Epidermal melanocyte (primary cell): Measurements from ENCODE around the gene KRTAP10-4.
"Not testable (repeated sequence)": the region's sequence is repeated elsewhere in the genome, so short reads cannot be mapped to it uniquely, and the experiment has no call there.

Experiments used
- DNase-seq: peaks from one replicate; pipeline ENCODE4 v3.0.0; 2011; ENCODE audit warnings: low spot score; ENCODE audit not compliant: insufficient read length

The KRTAP10-4 gene

GRCh38 chr21:44598061-44598460 lies 24.5 kb downstream of the KRTAP10-4 start:
- DNase-seq, result no peak

- DNase-seq, result no peak
Measured at GRCh38 chr21:44599264-44600029, 25.9 kb downstream of the KRTAP10-4 start.

- not testable (repeated sequence) for DNase-seq
Measured at GRCh38 chr21:44600118-44600978, 26.8 kb downstream of the KRTAP10-4 start, which contains the start of gene KRTAP10-7. Gene KRTAP10-7, plus strand, starts transcription at chr21:44600597. Its CDS starts 25 bp downstream, at chr21:44600622.

- DNase-seq, result not testable (repeated sequence)
Measured at GRCh38 chr21:44601091-44601490, 27.6 kb downstream of the KRTAP10-4 start.

- no peak for DNase-seq
Measured at GRCh38 chr21:44601596-44602462, 28.3 kb downstream of the KRTAP10-4 start.

- DNase-seq, result no peak
Measured at GRCh38 chr21:44602463-44602850, 28.9 kb downstream of the KRTAP10-4 start.

GRCh38 chr21:44603109-44603875 lies 29.8 kb downstream of the KRTAP10-4 start:
- DNase-seq, result no peak

- DNase-seq, result no peak
Measured at GRCh38 chr21:44603911-44604310, 30.4 kb downstream of the KRTAP10-4 start.

GRCh38 chr21:44606495-44606894 lies 33.0 kb downstream of the KRTAP10-4 start:
- no peak for DNase-seq

- no peak for DNase-seq
Measured at GRCh38 chr21:44609193-44609592, 35.7 kb downstream of the KRTAP10-4 start.

GRCh38 chr21:44610157-44610843 lies 36.8 kb downstream of the KRTAP10-4 start:
- DNase-seq, result not testable (repeated sequence)

- DNase-seq, result no peak
Measured at GRCh38 chr21:44611551-44611950, 38.0 kb downstream of the KRTAP10-4 start.

GRCh38 chr21:44612029-44612486 lies 38.5 kb downstream of the KRTAP10-4 start, which contains the start of gene KRTAP10-8:
Gene KRTAP10-8, plus strand, starts transcription at chr21:44612079. Its CDS starts 22 bp downstream, at chr21:44612101.
- no peak for DNase-seq

GRCh38 chr21:44612669-44613229 lies 39.2 kb downstream of the KRTAP10-4 start:
- DNase-seq, result no peak

- DNase-seq, result no peak
Measured at GRCh38 chr21:44613386-44614155, 40.0 kb downstream of the KRTAP10-4 start.

GRCh38 chr21:44614161-44614631 lies 40.7 kb downstream of the KRTAP10-4 start:
- no peak for DNase-seq

- no peak for DNase-seq
Measured at GRCh38 chr21:44614961-44615391, 41.4 kb downstream of the KRTAP10-4 start.

GRCh38 chr21:44615466-44615865 lies 41.9 kb downstream of the KRTAP10-4 start:
- DNase-seq, result no peak
